ENCODE data around the gene PTGFRN. TPM values are rescaled to one million over a fixed set of nuclear protein-coding genes. Genes with fewer than 3 reads are reported as not detected.

PTGFRN gene
- total and polyA plus RNA-seq, 2 of the 13 experiments (the other 11 are each of a cell fraction or from before 2014, with no cell fraction given), result 3.3 to 11.3 TPM

DNA sequence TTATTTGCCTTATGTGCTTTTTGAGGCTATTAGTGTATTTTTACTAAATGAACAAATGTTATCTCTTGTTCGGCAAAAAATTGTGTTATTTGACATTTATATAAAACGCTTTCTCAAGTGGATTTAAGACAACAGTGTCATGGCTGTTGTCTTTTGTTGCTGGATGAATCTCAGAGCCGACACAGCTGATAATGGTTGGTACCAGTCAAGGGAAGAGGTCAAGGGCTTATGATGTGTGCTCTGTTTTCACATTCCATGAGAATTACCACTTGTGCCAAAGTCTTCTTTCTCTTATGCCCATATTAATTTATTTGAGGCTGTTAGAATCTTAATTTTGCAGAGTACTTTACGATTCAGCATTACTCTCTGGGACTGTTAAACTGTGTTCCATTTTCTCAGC lies 74.0 kb downstream of the PTGFRN start:
- BruUV-seq (replicated peaks), result no TSS peak
- Histone ChIP-seq H3K4me1 (ENCODE audit: insufficient read depth, low read length) (peaks cover 26% of the 10 kb centered on the region), H4K20me1 (ENCODE audit: insufficient read depth, low read length) (no peaks in the 10 kb centered on the region), H3K4me3 (replicated peaks in 1 of 3; ENCODE audit: insufficient read depth in 1 of 3, low read depth in 2 of 3, low read length in 3 of 3) (no peak overlapping the region), H2AFZ (ENCODE audit: low read length) (no peak overlapping the region), H3K79me2 (ENCODE audit: insufficient read depth, low read length) (no peaks in the 10 kb centered on the region), H3K4me2 (ENCODE audit: low read depth, low read length) (no peak overlapping the region), H3K27ac (ENCODE audit: extremely low read length, insufficient read depth, low read length) (no peak overlapping the region), H3K9ac (ENCODE audit: insufficient read depth, low read depth, low read length) (no peak overlapping the region), H3K27me3 (ENCODE audit: control insufficient read depth in 1 of 2, insufficient read depth in 2 of 2, low read length in 2 of 2) (no peaks in the 10 kb centered on the region), H3K36me3 (replicated peaks in 1 of 2; ENCODE audit: control insufficient read depth in 1 of 2, insufficient read depth in 2 of 2, low read length in 2 of 2) (no peaks in the 10 kb centered on the region), H3K9me3 (ENCODE audit: low read length) (no peaks in the 10 kb centered on the region)
- in situ Hi-C loops (cut with HindIII; ENCODE audit: extremely low pct_ligation_motif_present, low pct_unique_long_range_greater_than_20kb), result no loop called here
- FAIRE-seq, result no peak
- CTCF ChIA-PET (ENCODE audit: low intra/inter-chr PET ratio, low total read pairs), result no interaction called here
- intact Hi-C loops (cut with micrococcal nuclease; ENCODE audit: unreplicated experiment), result no loop called here
- WGBS (ENCODE audit: low lambda C conversion rate), result 45% methylated on average over 4 of the region's 4 CpGs
- DNase-seq (ENCODE audit: low spot score), result no peak
- POLR2A ChIA-PET, result no interaction called here
- ATAC-seq, result no peak
- TF ChIP-seq, protein P1, sequence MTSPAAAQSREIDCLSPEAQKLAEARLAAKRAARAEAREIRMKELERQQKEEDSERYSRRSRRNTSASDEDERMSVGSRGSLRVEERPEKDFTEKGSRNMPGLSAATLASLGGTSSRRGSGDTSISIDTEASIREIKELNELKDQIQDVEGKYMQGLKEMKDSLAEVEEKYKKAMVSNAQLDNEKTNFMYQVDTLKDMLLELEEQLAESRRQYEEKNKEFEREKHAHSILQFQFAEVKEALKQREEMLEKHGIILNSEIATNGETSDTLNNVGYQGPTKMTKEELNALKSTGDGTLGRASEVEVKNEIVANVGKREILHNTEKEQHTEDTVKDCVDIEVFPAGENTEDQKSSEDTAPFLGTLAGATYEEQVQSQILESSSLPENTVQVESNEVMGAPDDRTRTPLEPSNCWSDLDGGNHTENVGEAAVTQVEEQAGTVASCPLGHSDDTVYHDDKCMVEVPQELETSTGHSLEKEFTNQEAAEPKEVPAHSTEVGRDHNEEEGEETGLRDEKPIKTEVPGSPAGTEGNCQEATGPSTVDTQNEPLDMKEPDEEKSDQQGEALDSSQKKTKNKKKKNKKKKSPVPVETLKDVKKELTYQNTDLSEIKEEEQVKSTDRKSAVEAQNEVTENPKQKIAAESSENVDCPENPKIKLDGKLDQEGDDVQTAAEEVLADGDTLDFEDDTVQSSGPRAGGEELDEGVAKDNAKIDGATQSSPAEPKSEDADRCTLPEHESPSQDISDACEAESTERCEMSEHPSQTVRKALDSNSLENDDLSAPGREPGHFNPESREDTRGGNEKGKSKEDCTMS (CRISPR knock-in tag; conservative IDR thresholded peaks at IDR 0.05), result no peak
- TF ChIP-seq, protein P2, sequence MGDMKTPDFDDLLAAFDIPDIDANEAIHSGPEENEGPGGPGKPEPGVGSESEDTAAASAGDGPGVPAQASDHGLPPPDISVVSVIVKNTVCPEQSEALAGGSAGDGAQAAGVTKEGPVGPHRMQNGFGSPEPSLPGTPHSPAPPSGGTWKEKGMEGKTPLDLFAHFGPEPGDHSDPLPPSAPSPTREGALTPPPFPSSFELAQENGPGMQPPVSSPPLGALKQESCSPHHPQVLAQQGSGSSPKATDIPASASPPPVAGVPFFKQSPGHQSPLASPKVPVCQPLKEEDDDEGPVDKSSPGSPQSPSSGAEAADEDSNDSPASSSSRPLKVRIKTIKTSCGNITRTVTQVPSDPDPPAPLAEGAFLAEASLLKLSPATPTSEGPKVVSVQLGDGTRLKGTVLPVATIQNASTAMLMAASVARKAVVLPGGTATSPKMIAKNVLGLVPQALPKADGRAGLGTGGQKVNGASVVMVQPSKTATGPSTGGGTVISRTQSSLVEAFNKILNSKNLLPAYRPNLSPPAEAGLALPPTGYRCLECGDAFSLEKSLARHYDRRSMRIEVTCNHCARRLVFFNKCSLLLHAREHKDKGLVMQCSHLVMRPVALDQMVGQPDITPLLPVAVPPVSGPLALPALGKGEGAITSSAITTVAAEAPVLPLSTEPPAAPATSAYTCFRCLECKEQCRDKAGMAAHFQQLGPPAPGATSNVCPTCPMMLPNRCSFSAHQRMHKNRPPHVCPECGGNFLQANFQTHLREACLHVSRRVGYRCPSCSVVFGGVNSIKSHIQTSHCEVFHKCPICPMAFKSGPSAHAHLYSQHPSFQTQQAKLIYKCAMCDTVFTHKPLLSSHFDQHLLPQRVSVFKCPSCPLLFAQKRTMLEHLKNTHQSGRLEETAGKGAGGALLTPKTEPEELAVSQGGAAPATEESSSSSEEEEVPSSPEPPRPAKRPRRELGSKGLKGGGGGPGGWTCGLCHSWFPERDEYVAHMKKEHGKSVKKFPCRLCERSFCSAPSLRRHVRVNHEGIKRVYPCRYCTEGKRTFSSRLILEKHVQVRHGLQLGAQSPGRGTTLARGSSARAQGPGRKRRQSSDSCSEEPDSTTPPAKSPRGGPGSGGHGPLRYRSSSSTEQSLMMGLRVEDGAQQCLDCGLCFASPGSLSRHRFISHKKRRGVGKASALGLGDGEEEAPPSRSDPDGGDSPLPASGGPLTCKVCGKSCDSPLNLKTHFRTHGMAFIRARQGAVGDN (CRISPR knock-in tag; IDR thresholded peaks at IDR 0.05), result no peak
- no peak for TF ChIP-seq JUND (CRISPR knock-in tag; IDR thresholded peaks at IDR 0.05)
- TF ChIP-seq, protein P3, sequence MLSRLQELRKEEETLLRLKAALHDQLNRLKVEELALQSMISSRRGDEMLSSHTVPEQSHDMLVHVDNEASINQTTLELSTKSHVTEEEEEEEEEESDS (CRISPR knock-in tag; IDR thresholded peaks at IDR 0.05; ENCODE audit: borderline replicate concordance), result no peak
- no peak for TF ChIP-seq ZSCAN20 (CRISPR knock-in tag; IDR thresholded peaks at IDR 0.05; ENCODE audit: borderline replicate concordance)
- no peak for TF ChIP-seq SSRP1 (CRISPR knock-in tag; IDR thresholded peaks at IDR 0.05)
- TF ChIP-seq ZNF260 (CRISPR knock-in tag; IDR thresholded peaks at IDR 0.05; ENCODE audit: borderline replicate concordance, low read depth), result no peak
- TF ChIP-seq, protein P4, sequence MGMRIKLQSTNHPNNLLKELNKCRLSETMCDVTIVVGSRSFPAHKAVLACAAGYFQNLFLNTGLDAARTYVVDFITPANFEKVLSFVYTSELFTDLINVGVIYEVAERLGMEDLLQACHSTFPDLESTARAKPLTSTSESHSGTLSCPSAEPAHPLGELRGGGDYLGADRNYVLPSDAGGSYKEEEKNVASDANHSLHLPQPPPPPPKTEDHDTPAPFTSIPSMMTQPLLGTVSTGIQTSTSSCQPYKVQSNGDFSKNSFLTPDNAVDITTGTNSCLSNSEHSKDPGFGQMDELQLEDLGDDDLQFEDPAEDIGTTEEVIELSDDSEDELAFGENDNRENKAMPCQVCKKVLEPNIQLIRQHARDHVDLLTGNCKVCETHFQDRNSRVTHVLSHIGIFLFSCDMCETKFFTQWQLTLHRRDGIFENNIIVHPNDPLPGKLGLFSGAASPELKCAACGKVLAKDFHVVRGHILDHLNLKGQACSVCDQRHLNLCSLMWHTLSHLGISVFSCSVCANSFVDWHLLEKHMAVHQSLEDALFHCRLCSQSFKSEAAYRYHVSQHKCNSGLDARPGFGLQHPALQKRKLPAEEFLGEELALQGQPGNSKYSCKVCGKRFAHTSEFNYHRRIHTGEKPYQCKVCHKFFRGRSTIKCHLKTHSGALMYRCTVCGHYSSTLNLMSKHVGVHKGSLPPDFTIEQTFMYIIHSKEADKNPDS (CRISPR knock-in tag; IDR thresholded peaks at IDR 0.05), result no peak
- no peak for TF ChIP-seq NFE2L1 (CRISPR knock-in tag; IDR thresholded peaks at IDR 0.05; ENCODE audit: borderline replicate concordance)
- TF ChIP-seq MAFF (IDR thresholded peaks at IDR 0.05; ENCODE audit: low read depth, low read length), result no peak
- TF ChIP-seq, protein P5, sequence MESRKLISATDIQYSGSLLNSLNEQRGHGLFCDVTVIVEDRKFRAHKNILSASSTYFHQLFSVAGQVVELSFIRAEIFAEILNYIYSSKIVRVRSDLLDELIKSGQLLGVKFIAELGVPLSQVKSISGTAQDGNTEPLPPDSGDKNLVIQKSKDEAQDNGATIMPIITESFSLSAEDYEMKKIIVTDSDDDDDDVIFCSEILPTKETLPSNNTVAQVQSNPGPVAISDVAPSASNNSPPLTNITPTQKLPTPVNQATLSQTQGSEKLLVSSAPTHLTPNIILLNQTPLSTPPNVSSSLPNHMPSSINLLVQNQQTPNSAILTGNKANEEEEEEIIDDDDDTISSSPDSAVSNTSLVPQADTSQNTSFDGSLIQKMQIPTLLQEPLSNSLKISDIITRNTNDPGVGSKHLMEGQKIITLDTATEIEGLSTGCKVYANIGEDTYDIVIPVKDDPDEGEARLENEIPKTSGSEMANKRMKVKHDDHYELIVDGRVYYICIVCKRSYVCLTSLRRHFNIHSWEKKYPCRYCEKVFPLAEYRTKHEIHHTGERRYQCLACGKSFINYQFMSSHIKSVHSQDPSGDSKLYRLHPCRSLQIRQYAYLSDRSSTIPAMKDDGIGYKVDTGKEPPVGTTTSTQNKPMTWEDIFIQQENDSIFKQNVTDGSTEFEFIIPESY (CRISPR knock-in tag; IDR thresholded peaks at IDR 0.05), result no peak
- no peak for TF ChIP-seq HIVEP1 (CRISPR knock-in tag; IDR thresholded peaks at IDR 0.05)
- no peak for TF ChIP-seq RARG (CRISPR knock-in tag; IDR thresholded peaks at IDR 0.05; ENCODE audit: low read depth)
- TF ChIP-seq ZNF160 (CRISPR knock-in tag; IDR thresholded peaks at IDR 0.05), result no peak
- TF ChIP-seq THAP11 (CRISPR knock-in tag; IDR thresholded peaks at IDR 0.05), result no peak

All from HepG2 (cell line).